OCI-M2 (cell line): Measurements from ENCODE around the gene NAMPT.
"Not testable (repeated sequence)": the region's sequence is repeated elsewhere in the genome, so short reads cannot be mapped to it uniquely, and the experiment has no call there.

Source experiments
- DNase-seq: peaks from one replicate; lab custom pipeline; 2025; ENCODE audit not compliant: unreplicated experiment; lab: John Stamatoyannopoulos, UW

The NAMPT gene

DNA sequence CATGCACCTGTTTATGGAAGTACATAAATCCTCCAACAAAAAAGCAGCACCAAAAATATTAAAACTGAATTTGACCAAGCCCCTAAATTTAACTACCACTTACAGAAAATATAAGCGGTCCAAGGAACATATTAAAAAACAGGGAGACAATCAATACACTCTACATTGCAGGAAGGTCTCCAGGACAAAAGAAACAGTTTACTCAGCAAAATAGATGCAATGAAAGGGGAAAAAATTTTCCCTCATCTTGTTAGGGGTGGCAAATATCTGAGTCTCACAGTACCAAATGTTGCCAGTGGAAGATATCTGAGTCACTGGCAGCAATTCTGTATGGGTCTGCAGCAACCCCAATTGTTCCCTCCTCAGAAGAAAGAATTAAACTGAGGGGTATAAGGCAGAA lies 50.4 kb downstream of the NAMPT start:
- no peak for DNase-seq

DNA sequence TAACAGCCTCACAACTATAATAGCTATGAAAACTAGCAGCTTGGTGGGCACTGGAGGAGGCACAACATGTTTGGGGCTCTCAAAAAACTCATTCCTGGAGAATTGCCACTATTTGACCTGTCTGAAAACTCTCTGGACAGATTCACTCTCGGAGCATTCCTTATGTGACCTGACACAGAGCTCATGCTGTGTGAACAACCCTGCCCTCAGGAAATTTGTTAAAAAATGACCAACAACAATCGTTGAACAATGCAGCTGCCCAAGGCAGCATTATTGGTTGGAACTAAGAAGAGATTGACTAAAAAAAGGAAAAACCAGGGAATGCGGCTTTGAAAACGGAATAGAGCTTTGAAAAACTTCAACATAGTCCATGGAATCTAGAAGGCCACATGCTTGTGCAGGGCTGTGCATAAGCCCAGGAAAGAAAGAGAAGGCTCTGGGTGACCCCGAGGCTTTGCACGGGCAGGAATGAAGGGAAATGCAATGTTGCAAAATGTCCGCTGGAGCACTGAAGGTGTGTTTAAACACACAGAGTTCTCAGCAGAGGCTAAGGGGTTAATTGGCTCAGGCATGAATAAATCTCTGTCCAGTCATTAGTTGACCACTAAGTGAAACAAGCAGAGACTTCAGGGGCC lies 52.8 kb downstream of the NAMPT start:
- DNase-seq = no peak

DNA sequence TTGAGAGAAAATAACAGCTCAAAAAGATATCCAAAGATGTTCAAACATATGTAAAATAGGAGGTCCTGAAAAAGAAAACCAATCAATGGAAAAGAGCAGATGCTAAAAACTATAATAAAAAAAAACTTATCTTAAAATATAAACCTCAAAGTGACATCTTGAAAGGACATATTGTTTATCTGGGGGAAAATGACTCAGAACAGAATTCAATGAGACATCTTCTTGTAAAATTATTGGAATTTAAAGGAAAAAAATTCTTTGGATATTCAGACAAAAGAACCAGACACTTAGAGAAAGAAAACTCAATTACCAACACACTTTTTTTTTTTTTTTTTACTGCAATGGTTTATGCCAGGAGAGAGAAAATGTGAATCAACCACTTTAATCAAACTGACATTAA lies 58.9 kb downstream of the NAMPT start:
- DNase-seq = no peak

DNA sequence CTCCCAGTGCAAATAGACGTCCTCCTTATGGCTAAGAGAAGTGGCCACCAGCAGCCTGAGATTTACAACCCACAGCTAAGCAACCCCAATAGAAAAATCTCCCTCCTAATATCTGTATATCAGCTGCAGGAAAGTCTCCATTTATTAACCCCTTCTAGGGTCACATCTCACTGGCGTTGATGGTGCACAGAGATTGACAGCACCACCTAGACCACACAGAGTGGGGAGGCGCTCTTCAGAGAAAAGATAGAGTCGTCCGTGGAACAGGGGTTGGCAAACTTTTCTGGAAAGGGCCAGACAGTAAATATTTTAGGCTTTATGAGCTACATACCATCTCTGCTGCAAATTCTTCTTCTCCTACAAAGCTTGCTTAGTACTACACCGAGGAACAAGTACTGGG lies 60.0 kb downstream of the NAMPT start:
- no peak for DNase-seq

DNA sequence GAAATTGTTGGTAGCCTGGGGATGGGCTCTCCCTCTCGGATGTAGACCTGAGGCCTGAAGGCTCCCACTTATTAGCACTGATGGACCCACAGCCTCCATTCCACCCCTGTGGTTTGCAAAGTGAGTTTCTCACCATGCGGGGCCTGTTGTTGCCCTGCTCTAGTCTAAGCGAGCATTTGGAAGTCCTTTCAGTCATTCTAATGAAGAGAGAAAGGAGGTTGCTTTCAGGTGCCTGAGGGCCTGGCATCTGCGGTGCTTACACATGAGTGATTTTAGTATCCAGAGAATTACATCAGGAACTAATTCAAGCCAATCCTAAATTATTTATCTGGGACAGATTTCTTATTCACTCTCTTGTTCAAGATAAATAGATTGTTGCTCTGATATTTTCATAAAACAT lies 61.6 kb downstream of the NAMPT start:
- DNase-seq = no peak

DNA sequence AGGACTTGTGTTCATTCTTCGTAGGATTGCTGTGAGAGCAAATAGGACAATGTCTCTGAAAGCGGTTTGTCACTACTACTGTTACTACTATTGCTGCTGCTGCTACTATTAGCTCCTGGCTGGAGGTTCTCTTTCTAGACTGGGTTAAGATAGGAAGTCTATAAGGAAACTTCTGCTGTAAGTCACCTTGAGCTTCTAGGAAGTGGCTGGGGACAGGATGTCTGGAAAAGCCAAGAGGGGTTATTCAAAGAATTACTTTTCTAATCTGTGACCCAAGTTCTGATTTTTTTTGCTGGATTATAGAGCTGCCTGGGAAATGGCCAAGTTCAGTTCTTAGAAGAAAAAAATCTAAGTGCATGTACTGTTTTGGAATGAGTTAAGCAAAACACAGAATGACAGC lies 62.2 kb downstream of the NAMPT start:
- no peak for DNase-seq

DNA sequence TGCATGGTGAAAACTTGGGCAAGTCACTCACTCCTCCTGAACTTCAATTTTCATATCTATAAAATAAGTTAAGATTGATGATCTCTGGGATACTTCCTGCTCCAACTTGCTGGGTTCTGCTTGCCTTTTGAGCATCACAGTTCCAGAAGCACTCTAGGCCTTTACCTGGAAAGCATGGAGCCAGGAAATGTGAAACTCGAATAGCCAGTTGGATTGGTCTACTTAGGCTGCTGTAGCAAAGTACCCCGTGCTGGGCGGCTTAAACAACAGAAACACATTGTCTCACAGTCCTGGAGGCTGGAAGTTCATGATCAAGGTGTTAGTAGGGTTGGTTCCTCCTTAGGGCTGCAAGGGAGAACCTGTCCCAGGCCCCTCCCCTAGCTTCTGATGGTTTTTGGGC lies 64.5 kb downstream of the NAMPT start:
- DNase-seq = no peak

DNA sequence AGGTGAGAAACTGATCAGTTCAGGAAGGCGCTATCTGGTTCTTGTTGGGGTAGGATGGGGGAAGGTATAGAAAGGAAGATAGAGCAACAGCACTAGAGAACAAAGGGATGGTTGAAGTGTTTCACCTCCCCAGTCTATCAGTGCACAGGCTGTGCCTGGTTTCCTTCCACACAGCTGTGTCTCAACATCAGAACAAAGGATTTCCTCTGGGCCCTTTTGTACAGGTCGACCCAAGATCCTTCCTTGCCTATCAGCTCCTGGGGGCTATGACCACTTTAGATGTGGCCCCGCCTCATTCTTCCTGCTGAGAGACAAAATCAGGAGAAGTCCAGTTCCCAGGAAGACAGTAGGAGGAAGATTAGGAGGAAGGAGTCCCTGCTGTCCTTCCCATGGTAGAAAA lies 65.6 kb downstream of the NAMPT start:
- no peak for DNase-seq

DNA sequence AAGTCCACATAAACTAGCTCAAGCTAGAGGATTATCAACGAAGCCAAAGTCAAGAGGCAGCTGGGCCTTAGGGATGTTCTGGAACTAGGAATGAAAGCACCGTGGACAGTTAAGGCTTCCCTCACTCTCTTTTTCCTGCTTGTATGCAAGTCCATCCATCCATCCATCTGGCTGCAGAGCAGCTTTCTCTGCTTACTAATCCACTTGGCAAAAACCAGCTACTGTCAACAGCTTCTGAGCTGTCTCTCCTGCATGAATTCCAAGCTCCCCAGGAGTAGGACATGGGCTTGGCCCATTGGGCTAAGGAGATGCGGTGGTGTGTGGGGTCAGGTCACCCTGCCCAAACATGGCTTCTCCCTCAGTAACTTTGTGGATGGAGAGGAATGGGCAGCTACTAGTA lies 66.2 kb downstream of the NAMPT start:
- DNase-seq = no peak

DNA sequence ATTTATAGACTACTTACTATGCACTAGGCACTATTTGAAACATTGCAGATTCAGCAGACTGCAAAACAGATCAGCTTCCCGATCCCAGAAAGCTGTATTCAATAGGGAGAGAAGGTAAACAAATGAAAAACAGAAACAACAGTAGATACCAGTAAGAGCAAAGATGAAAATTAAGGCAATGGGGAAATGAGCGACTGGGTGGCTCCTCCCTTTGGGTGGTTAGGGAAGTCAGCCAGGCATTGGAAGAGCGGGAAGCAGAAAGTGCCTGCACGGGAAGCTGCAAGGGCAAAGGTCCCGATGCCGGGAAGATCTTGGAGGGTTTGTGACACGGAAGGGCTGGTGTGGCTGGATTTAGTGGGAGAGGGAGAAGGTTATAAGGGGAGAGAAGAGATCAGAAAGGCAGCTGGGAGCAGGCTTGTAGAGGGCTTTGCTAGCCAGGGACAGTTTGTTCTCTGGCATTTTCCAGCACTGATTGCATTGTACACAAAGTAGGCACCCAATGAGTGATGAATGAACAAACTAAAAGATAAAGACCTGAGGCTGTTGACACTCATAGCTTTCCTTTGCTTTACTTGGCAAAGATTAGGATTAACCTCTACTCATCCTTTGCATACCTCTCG lies 67.8 kb downstream of the NAMPT start:
- no peak for DNase-seq

DNA sequence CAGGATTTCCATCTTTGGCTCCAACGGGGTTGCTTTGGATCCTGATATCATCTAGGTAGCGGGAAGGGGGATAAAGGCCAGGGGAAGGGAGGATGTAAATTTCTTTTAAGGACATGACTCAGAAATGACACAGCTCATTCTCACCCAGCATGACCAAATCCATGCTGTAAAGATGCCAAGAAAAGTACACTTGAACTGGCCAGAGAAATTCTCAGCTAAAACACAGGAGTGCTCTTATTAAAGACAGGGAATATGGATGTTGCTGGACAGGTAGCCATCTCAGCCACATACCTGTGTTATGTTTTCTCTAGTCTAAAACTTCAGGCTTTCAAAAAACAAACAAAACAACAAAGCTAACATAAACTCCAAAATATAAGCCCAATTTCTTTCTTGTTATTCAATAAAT lies 68.3 kb downstream of the NAMPT start:
- no peak for DNase-seq

DNA sequence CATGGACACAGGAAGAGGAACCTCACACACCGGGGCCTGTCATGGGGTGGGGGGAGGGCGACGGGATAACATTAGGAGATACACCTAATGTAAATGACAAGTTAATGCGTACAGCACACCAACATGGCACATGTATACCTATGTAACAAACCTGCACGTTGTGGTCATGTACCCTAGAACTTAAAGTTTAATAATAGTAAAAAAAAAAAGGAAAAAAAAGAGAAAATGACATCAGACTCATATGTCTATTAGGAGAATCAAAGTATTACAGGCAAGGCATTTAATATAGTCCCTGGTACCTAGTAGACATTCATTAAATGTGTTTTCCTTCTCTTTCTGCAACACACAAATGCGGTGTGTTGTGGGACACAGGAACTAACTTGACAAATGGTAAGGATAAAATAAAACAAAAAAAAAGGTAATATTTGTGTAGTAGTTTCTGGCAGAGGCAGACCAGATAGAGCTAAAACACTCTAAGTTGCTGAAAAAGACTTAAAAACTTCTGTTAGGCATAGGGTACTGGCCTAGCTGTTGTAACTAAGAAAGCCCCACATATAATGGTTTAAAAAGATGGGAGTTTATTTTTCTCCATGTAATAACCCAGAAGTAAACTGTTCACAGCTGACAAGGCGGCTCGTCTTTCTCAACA lies 68.8 kb downstream of the NAMPT start:
- DNase-seq = no peak

DNA sequence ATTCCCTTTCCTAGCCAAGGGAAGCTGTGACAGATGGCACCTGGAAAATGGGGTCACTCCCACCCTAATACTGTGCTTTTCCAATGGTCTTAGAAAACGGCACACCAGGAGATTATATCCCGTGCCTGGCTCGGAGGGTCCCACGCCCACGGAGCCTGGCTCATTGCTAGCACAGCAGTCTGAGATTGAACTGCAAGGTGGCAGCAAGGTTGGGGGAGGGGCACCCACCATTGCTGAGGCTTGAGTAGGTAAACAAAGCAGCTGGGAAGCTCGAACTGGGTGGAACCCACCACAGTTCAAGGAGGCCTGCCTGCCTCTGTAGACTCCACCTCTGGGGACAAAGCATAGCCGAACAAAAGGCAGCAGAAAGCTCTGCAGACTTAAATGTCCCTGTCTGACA lies 75.8 kb downstream of the NAMPT start:
- not testable (repeated sequence) for DNase-seq

DNA sequence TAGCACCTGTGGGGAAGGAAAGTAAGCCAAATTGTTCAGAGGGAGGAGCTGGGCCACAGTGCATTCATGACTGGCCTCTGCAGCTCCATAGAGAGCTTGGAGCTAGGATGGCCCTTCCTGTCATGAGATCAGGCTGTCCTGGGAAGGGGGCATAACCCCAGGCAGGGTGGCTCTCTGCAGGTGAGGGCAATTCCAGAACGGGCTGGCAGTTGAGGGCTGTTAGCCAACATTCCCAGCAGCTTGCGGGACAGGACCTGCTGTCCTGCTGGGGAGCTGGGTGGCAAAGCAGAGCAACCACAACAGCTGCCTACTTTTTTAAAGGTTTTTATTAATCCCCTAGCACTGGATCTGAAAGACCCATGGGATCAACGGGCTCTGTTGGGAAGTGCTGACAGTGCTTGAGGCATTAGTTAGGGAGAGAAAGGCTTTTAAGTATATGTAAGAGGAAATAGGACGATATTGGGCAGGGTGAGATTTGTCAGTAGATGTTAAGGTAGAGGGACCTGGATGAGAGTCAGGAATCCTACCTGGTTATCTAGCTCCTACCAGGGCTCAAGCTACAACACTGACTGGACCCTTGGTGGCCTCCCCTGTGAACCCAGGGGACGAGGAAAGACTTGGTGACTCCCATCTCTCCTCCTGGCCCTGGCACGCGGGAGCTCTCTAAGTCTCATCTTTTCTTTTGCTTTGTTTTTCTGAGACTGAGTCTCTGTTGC lies 77.8 kb downstream of the NAMPT start:
- no peak for DNase-seq

DNA sequence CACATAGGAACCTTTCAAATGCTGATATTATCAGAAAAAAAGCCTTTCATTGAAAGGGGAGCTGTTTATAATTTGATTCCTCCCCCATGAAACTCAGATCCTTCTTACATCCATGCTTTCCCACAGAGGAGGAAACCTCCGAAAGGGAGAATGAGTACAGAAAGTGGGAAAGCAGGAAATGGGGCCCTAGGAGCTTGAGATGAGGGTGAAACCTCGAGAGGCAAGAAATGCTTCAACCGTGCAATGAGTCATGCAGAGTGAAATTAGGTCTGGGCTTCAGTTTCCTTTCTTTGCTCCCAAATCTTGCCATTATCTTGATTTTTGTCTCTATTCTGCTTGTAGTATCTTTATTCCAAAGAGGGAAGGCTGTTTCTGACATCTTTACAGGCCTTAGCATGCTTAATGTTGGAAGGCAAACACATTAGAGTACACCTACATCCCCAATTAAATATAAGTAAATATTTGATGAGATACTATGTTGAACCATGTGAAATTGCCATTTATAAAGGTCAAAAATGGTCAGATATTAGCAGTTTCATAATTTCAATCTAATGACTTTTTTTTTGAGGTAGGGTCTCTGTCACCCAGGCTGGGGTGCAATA lies 79.1 kb downstream of the NAMPT start:
- no peak for DNase-seq

DNA sequence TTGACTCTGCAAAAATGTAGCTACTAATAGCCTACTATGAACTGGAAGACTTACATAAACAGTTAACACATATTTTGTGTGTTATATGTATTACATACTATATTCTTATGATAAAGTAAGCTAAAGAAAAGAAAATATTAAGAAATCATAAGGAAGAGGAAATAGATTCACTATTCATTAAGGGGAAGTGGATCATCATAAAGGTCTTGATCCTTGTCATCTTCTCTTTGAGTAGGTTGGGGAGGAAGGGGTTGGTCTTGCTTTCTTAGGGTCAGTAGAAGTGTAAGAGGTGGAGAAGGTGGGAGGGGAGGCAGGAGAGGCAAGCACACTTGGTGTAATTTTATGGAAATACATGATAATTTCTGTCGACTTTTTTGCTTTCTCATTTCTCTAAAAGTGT lies 81.3 kb downstream of the NAMPT start:
- DNase-seq = no peak

DNA sequence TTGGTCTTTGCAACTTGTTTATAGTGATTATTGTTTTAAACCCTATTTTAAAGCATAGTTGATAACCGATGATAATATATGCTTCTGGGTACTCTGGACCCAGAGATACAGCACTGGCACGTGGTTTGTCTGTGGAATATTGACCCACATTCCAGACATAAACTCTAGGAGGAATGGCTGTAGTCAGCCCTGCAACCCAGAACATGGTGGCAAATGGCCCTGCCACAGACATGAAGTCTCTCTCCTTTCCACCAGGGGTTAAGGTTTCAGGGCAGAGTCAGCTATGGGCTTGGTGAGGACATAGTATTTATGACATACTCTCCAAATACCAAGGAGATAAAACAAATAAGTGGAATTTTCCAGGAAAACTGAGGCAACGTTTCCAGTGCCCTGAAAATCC lies 83.6 kb downstream of the NAMPT start:
- no peak for DNase-seq

DNA sequence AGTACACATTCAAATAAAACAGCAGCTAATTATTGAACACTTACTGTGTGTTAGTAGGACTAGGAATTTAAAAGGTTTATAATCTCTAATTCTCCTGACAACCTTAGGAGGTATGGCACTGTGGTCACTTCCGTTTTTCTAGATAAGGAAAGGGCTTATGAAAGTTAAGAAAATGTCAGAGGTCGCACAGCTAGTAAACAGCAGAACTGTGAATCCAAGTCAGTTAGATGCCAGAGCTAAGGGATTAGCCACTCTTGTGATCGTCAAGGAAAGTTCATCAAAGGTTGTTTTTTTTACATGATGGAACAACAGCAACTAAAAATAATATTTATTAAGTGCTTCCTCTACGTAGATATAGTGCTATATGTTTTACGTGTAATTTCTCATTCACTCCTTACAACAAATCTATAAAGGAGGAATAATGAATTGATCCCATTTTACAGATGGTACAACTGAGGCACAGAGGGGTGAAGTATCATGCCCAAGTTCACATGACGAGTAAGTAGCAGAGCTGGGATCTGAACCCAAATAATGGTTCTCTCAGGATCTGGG lies 84.9 kb downstream of the NAMPT start:
- no peak for DNase-seq

DNA sequence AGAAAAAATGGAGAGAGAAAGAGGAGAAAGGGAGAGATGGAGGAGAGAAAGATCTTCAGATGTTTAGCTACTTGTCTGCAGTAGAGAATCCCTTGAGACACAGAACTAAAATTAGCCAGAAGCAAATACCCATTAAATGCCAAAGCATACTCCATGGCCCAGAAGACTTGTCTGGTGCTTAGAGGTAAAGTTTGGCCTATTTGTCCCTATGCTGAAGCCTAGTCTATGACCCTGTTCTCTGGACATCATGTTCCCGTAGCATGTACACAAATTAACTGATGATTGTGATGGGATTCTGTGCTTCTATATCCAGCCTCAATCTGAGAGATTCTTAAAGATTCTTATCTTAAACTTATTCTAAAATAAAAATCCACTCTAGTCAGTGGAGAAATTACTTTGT lies 85.8 kb downstream of the NAMPT start:
- no peak for DNase-seq
